ENCODE measurements around the gene PHLDA1. TPM values are rescaled to one million over a fixed set of nuclear protein-coding genes. Genes with fewer than 3 reads are reported as not detected.

The PHLDA1 gene
- total and polyA plus RNA-seq, 2 of the 13 experiments (the other 11 are each of a cell fraction or from before 2014, with no cell fraction given), result 33.8 to 41.0 TPM

GRCh38 chr12:75990189-75990912 is 41.2 kb downstream of the PHLDA1 start (continued):
- TF ChIP-seq PRDM10 (CRISPR knock-in tag; IDR thresholded peaks at IDR 0.05; ENCODE audit: low read depth), result no peak
- TF ChIP-seq ZNF703 (CRISPR knock-in tag; IDR thresholded peaks at IDR 0.05; ENCODE audit: borderline replicate concordance), result peak; percentile 87; the same call in 1 of the 2 replicates
- TF ChIP-seq ZIK1 (CRISPR knock-in tag; IDR thresholded peaks at IDR 0.05; ENCODE audit: borderline replicate concordance, low read depth), result no peak
- TF ChIP-seq STAG1 (CRISPR knock-in tag; IDR thresholded peaks at IDR 0.05), result peak; percentile 50
- TF ChIP-seq ZXDC (CRISPR knock-in tag; IDR thresholded peaks at IDR 0.05), result no peak
- TF ChIP-seq ZZZ3 (CRISPR knock-in tag; IDR thresholded peaks at IDR 0.05; ENCODE audit: borderline replicate concordance), result no peak
- TF ChIP-seq CREB1 (IDR thresholded peaks at IDR 0.05), result peak; percentile 24; the same call in 1 of the 2 replicates
- peak; percentile 88 for TF ChIP-seq CREB1 (CRISPR knock-in tag; IDR thresholded peaks at IDR 0.05)
- TF ChIP-seq KAT7 (CRISPR knock-in tag; IDR thresholded peaks at IDR 0.05; ENCODE audit: borderline replicate concordance), result no peak
- no peak for TF ChIP-seq SRSF1 (optimal IDR thresholded peaks at IDR 0.05; ENCODE audit: low read depth, low read length)
- TF ChIP-seq IRF2 (CRISPR knock-in tag; IDR thresholded peaks at IDR 0.05), result peak; percentile 68; the same call in 1 of the 2 replicates
- no peak for TF ChIP-seq ZSCAN20 (CRISPR knock-in tag; IDR thresholded peaks at IDR 0.05; ENCODE audit: borderline replicate concordance)
- TF ChIP-seq ZFP41 (CRISPR knock-in tag; IDR thresholded peaks at IDR 0.05; ENCODE audit: borderline replicate concordance), result no peak
- TF ChIP-seq GLMP (CRISPR knock-in tag; IDR thresholded peaks at IDR 0.05; ENCODE audit: borderline replicate concordance), result no peak
- TF ChIP-seq TCF7L2 (IDR thresholded peaks at IDR 0.05; ENCODE audit: low read depth, low read length), result peak; percentile 97
- TF ChIP-seq NFATC3 (CRISPR knock-in tag; IDR thresholded peaks at IDR 0.05), result no peak
- TF ChIP-seq GATAD2A (CRISPR knock-in tag; IDR thresholded peaks at IDR 0.05), result peak; percentile 99
- TF ChIP-seq ZSCAN30 (CRISPR knock-in tag; IDR thresholded peaks at IDR 0.05), result no peak
